Stimulated activated CD8-positive, alpha-beta memory T cell treated with anti-CD3 and anti-CD28 coated beads, Interleukin-15, amount 100 ng/mL, for 48 hours (primary cell): ENCODE results near the gene ANO8.
A peak's percentile ranks its signal among the peaks of the same experiment; 100 is the strongest.

Experiments
- DNase-seq, 2 donors: peaks; one replicate each; pipeline ENCODE4 v3.0.0-alpha.2; 2020; ENCODE audit warnings: low read depth in 2 of 2

Gene ANO8

GRCh38 chr19:17346109-17346671 is 11.5 kb upstream of the ANO8 start:
- peak in 1 of 2 donors; percentile 59 for DNase-seq

GRCh38 chr19:17341845-17342244 is 7.2 kb upstream of the ANO8 start:
- DNase-seq, result no peak

- no peak for DNase-seq
Observed at GRCh38 chr19:17341386-17341785, 6.7 kb upstream of the ANO8 start.

GRCh38 chr19:17340871-17341357 is 6.3 kb upstream of the ANO8 start:
- DNase-seq, result no peak

- no peak for DNase-seq
Observed at GRCh38 chr19:17340302-17340870, 5.7 kb upstream of the ANO8 start.

GRCh38 chr19:17339088-17339741 is 4.6 kb upstream of the ANO8 start:
- peak in 1 of 2 donors; percentile 55 for DNase-seq

- DNase-seq, result no peak
Observed at GRCh38 chr19:17338433-17339078, 3.9 kb upstream of the ANO8 start.

- no peak for DNase-seq
Observed at GRCh38 chr19:17337675-17338432, 3.2 kb upstream of the ANO8 start.

GRCh38 chr19:17336872-17337674 is 2.4 kb upstream of the ANO8 start, which contains the start of gene GTPBP3:
Gene GTPBP3, plus strand, starts transcription at chr19:17337553. Its CDS starts 59 bp downstream, at chr19:17337612.
- DNase-seq, result peak; percentile 92 to 93

- no peak for DNase-seq
Observed at GRCh38 chr19:17335575-17335974, 920 bp upstream of the ANO8 start.

GRCh38 chr19:17333611-17334413 is 843 bp downstream of the ANO8 start:
- peak; percentile 77 for DNase-seq

GRCh38 chr19:17332677-17333581 is 1.7 kb downstream of the ANO8 start:
- DNase-seq, result peak in 1 of 2 donors; percentile 54

- no peak for DNase-seq
Observed at GRCh38 chr19:17332360-17332676, 2.3 kb downstream of the ANO8 start.

GRCh38 chr19:17331045-17331558 is 3.6 kb downstream of the ANO8 start:
- DNase-seq, result no peak

- DNase-seq, result no peak
Observed at GRCh38 chr19:17330262-17331044, 4.2 kb downstream of the ANO8 start.

GRCh38 chr19:17329366-17330261 is 5.0 kb downstream of the ANO8 start:
- DNase-seq, result no peak
